NCI-H1436 treated with DMSO at 0.1 percent for 48 hours (cell line): Measurements from ENCODE around the gene TMA16.
"Not testable (repeated sequence)": the region's sequence is repeated elsewhere in the genome, so short reads cannot be mapped to it uniquely, and the experiment has no call there.

ENCODE experiments used
- DNase-seq: peaks from one replicate; lab custom pipeline; 2025; lab: John Stamatoyannopoulos, UW

TMA16 gene

GRCh38 chr4:163494360-163495241 lies at the start of gene TMA16:
Gene TMA16, plus strand, starts transcription at chr4:163494690. Its CDS starts 112 bp downstream, at chr4:163494802.
- DNase-seq = peak; percentile 67

- DNase-seq = not testable (repeated sequence)
Measured at GRCh38 chr4:163447023-163447422, 47.5 kb upstream of the TMA16 start.

- no peak for DNase-seq
Measured at GRCh38 chr4:163447481-163447880, 47.0 kb upstream of the TMA16 start.

DNA sequence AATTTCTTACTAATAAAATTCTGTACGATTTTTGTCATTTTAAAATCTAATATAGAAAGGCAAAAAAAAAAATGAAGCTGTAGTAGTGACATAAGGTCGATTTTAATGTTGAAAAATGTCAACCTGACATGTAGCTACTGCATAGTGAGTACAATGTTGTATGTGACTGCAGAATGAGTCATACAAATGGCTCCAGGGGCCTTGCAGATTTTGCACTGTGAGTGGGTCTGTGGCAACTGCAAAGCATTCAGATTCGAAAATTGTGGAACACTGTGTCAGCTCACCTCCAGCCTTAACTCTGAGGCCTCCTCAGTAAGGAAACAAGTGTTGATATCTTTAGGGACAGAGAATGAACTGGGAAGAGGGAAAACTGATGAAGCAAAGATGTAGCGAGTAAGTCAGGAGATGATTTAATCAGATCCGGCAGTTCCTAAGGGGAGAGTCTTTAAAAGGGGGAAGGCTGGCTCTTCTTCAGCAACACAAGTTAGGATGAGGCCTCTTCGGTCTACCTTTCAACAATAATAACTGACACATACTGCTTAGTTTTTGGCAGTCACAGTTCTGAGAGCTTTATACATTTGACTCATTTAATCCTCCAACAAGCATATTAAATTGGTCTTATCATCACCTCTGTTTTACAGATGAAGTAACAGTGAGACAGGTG lies 45.8 kb upstream of the TMA16 start:
- DNase-seq = no peak

GRCh38 chr4:163462556-163462955 lies 31.9 kb upstream of the TMA16 start:
- DNase-seq = no peak

GRCh38 chr4:163467082-163467770 lies 27.3 kb upstream of the TMA16 start:
- no peak for DNase-seq

DNA sequence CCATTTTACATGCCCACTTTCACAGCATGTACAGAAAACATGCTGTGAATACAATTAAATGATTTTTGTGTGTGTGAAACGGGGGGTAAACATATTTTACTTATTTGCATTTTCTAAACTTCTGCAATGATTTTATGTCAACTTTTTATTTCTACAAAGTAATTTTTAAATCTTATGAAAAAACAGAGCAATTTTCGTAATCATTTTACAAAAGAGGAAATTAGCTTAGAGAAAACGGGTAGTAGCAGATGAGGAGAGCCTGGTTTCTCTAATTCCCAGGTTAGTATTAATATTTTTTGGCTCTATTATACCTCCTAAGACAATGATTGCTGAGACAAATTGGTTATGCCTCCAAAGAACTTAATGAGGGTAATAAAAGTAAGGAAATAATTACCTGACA lies 24.1 kb upstream of the TMA16 start:
- no peak for DNase-seq

DNA sequence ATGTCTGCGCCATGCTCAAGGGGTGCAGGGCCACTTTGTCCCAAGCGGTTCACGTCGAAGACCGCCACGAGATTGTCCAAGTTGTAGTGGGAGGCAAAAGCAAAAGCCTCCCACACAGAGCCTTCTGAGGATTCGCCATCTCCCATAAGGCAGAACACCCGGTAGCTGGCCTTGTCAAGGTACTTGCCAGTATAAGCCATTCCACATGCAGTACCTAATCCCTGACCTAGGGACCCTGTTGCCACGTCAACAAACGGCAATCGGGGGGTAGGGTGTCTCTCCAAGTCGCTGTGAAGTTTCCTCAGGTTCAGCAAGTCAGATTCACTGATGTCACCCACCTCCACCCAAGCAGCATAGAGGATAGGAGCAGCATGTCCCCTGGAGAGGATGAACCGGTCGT lies 21.4 kb upstream of the TMA16 start:
- no peak for DNase-seq

- no peak for DNase-seq
Measured at GRCh38 chr4:163473576-163473975, 20.9 kb upstream of the TMA16 start, which contains the start of gene TKTL2. Gene TKTL2, minus strand, starts transcription at chr4:163473754. Its CDS starts 20 bp downstream, at chr4:163473734.

DNA sequence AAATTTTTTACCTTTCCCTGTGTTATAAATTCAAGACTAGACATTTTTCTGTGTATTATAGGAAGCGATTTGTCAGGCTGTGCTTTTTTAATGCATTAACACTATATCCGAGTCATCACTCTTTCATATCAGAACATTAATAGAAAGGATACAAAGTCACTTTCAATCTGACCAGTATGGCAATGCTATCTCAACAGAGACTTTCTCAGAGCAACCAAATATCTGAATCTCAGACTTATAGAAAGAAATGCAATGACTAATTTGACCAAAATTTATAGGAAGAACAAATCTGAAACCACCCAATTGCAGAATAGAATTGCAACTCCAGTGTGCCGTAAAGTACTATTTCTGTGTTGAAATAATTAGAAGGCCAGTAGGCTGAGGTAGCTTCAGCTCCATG lies 20.5 kb upstream of the TMA16 start:
- no peak for DNase-seq

DNA sequence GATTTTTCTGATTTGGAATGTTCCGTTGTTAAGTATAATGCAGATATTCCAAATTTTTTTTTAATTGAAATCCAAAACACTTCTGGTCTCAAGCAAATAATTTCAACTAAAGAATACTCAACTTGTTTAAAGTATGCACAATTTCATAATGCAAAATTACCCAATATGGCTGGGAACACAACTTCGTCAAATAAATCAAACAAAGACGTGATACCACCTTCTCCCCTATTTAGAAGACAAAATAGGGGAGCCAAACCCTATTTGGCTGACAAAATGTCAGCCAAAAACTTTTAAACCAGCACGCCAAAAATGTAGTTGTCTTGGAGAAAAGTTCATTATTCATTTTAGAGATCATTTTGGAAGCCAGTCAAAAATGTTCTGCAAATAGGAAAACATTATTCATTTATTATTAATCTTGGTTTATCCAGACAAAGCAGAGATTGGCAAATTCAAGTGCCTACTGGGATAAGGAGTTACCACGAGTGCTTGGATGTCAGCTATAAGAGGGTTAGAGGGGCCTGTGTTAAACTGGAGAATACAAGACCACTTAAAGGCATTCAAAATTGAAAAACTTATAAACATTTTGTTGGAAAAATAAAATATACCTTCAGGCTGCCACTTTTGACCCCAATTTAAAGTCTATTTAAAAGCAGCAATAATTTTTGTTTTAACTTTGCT lies 17.6 kb upstream of the TMA16 start:
- no peak for DNase-seq

DNA sequence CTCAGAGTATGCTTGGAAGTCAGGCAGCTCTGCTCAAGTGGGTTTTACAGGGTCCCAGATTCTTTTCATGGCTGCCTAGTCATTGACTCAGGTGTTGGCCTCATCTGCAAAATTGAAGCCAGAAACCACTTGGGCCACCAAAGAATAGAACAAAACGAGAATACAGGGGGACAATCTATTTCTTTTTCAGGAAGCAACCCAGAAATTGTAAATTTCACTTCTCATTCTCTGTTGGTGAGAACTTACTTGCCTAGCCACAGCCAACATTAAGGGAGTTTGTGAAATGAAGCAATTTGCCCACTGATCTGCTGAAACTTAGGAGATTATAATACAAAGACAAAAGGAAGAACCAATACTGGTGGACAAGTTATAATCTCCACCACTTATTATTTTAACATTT lies 12.3 kb upstream of the TMA16 start:
- DNase-seq = no peak

DNA sequence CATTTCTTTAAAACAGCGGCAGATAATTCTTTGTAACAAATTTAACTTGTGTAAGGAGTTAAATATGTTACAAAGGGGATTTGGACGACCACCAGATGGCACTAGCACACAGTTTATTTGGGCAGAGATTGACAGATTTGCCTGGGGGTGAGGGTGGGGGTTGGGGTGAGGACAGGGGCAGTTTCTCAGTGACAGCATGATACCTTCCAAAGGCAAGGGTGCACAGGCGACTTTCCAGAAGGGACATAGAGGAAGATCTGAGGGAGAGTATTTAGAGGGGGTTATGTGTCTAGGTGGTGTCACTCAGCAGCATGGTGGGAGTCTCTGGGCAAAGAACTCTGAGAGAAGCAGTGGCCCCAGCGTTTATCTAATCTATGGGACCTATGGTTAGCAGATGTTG lies 9.6 kb upstream of the TMA16 start:
- DNase-seq = no peak

GRCh38 chr4:163485589-163485988 lies 8.9 kb upstream of the TMA16 start:
- DNase-seq = no peak

- DNase-seq = no peak
Measured at GRCh38 chr4:163486321-163486720, 8.2 kb upstream of the TMA16 start.

- no peak for DNase-seq
Measured at GRCh38 chr4:163489929-163490328, 4.6 kb upstream of the TMA16 start.

- DNase-seq = no peak
Measured at GRCh38 chr4:163492951-163493504, 1.5 kb upstream of the TMA16 start.

GRCh38 chr4:163493643-163494359 lies 689 bp upstream of the TMA16 start:
- no peak for DNase-seq

DNA sequence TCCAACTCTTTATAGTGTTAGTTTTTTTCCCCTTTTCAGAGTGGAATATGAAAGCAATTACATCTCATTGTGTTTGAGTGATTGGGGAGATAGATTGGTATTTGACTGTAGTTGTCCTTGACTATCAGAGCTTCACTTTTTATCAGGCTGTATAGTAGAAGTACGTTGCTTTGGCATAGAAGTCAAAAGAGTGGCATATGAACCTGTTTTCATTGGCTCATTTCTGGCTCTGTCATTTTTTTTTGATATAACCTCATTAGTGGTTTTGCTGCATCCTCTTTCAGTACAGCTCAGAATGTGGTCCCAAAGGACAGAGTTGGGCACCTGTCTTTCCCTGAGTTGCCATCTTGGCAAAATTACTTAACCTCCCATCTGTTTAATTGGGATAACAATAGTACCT lies 1.4 kb downstream of the TMA16 start:
- DNase-seq = no peak

DNA sequence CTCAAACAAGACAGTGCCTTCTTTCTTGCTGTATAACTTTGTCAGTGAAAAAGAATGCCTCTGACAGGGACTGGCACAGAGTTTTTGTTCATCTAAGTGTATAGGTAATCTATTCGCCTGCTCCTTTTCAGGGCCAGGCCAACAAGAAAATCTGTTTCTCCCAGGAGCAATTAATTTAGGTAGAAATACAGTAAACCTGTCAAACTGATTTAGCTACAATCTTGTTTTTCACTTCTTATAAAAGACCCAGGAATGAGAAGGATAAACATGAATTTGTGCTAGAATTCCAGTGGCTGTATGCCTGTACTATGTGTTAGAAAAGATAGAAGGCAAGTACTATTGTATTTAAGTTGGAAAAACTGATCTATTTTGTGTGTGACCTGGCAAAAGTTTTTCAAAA lies 6.1 kb downstream of the TMA16 start:
- DNase-seq = no peak

- no peak for DNase-seq
Measured at GRCh38 chr4:163505374-163505773, 10.9 kb downstream of the TMA16 start.
